SU-DHL-6 (cell line): Measurements from ENCODE around the gene SEMA6A.

Source experiments
- H2AFZ ChIP-seq: fragments of 200-600 bp; sonication (generic); 2 replicates; pipeline ENCODE4 v1.6.1; 2014; ENCODE audit warnings: low read depth, mild to moderate bottlenecking, moderate library complexity, mixed read lengths, antibody characterized with exemption, low read length; ENCODE audit not compliant: severe bottlenecking
- H3F3A ChIP-seq: fragments of 200-600 bp; shearing (Covaris generic); 2 replicates; pipeline ENCODE4 v1.6.0; 2016; ENCODE audit warnings: antibody characterized with exemption, mild to moderate bottlenecking; ENCODE audit not compliant: insufficient read depth
- H3K27ac ChIP-seq: fragments of 200-600 bp; sonication (generic); 2 replicates; pipeline ENCODE4 v1.5.1; 2016; ENCODE audit warnings: low read depth, mild to moderate bottlenecking, low read length, moderate library complexity, mixed read lengths
- H3K27me3 ChIP-seq: fragments of 200-600 bp; sonication (generic), shearing (Covaris generic); 2 replicates; pipeline ENCODE4 v1.6.0; 2014; ENCODE audit warnings: mild to moderate bottlenecking, low read length
- H3K36me3 ChIP-seq: fragments of 200-600 bp; sonication (generic); 2 replicates; pipeline ENCODE4 v1.6.1; 2014; ENCODE audit warnings: mild to moderate bottlenecking, low read length, mixed read lengths
- H3K4me2 ChIP-seq: fragments of 300-600, 200-600 bp; shearing (Covaris generic), sonication (generic); 2 replicates; pipeline ENCODE4 v1.6.0; 2014; ENCODE audit warnings: low read length, low read depth, mild to moderate bottlenecking; ENCODE audit not compliant: poor library complexity, severe bottlenecking
- H3K4me3 ChIP-seq: fragments of 200-600 bp; sonication (generic); 2 replicates; pipeline ENCODE4 v1.5.1; 2014; ENCODE audit warnings: antibody characterized with exemption, low read length, mild to moderate bottlenecking, mixed read lengths; ENCODE audit not compliant: insufficient read depth, poor library complexity, severe bottlenecking
- H3K79me2 ChIP-seq: fragments of 200-600 bp; sonication (generic); 2 replicates; pipeline ENCODE4 v1.6.1; 2014; ENCODE audit warnings: mild to moderate bottlenecking, low read length, moderate library complexity; ENCODE audit not compliant: insufficient read depth
- H3K9ac ChIP-seq: fragments of 200-600 bp; sonication (generic); 2 replicates; pipeline ENCODE4 v1.7.0; 2014; ENCODE audit warnings: mild to moderate bottlenecking, low read length
- H3K9me2 ChIP-seq: fragments of 200-600 bp; sonication (generic); replicated peaks from 2 replicates; pipeline ENCODE4 v1.6.1; 2014; ENCODE audit warnings: low read length; ENCODE audit not compliant: insufficient read depth
- H3K9me3 ChIP-seq: fragments of 200-600 bp; sonication (generic); 2 replicates; pipeline ENCODE4 v1.6.1; 2014; ENCODE audit warnings: low read length, mixed read lengths; ENCODE audit not compliant: insufficient read depth
- H4K20me1 ChIP-seq: fragments of 200-600 bp; sonication (generic); 2 replicates; pipeline ENCODE4 v1.6.1; 2014; ENCODE audit warnings: low read depth, mild to moderate bottlenecking, antibody characterized with exemption, low read length, moderate library complexity, mixed read lengths
- EZH2phosphoT487 ChIP-seq: fragments of 200-600 bp; sonication (generic), shearing (Covaris generic); conservative IDR thresholded peaks from 2 replicates; pipeline ENCODE4 v1.6.1; 2018; ENCODE audit warnings: mild to moderate bottlenecking, antibody characterized with exemption, low read length, moderate library complexity, mixed read lengths
- TF ChIP-seq, protein P1 (sequence below): fragments of 200-600 bp; sonication (generic); IDR thresholded peaks from one replicate; pipeline ENCODE4 v1.5.1; 2017; ENCODE audit warnings: antibody characterized with exemption, mild to moderate bottlenecking, low read length, moderate library complexity; ENCODE audit not compliant: insufficient read depth, poor library complexity, severe bottlenecking

SEMA6A gene

DNA sequence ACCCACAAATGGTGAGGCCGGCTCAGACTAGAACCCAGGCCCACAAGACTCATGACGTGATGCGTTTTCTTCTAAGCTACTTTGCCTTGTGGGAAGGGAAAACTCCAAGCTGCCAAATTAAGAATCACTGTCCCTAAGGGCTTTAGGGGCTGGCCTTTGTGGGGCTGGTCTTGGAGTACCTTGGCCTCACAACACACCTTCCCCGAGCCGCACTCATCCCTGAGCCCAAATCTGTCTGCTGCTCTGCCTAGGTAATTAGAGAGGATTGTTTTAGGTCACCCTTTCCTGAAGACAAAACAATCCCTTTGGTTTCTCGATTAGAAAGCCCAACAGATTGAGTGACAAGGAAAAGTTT lies 137.3 kb downstream of the SEMA6A start:
- TF ChIP-seq EZH2phosphoT487: no peak
- TF ChIP-seq, protein P1, sequence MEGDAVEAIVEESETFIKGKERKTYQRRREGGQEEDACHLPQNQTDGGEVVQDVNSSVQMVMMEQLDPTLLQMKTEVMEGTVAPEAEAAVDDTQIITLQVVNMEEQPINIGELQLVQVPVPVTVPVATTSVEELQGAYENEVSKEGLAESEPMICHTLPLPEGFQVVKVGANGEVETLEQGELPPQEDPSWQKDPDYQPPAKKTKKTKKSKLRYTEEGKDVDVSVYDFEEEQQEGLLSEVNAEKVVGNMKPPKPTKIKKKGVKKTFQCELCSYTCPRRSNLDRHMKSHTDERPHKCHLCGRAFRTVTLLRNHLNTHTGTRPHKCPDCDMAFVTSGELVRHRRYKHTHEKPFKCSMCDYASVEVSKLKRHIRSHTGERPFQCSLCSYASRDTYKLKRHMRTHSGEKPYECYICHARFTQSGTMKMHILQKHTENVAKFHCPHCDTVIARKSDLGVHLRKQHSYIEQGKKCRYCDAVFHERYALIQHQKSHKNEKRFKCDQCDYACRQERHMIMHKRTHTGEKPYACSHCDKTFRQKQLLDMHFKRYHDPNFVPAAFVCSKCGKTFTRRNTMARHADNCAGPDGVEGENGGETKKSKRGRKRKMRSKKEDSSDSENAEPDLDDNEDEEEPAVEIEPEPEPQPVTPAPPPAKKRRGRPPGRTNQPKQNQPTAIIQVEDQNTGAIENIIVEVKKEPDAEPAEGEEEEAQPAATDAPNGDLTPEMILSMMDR: no peak
- H2AFZ ChIP-seq: no peak overlapping the region
- H3F3A ChIP-seq: no peaks in the 10 kb centered on the region

DNA sequence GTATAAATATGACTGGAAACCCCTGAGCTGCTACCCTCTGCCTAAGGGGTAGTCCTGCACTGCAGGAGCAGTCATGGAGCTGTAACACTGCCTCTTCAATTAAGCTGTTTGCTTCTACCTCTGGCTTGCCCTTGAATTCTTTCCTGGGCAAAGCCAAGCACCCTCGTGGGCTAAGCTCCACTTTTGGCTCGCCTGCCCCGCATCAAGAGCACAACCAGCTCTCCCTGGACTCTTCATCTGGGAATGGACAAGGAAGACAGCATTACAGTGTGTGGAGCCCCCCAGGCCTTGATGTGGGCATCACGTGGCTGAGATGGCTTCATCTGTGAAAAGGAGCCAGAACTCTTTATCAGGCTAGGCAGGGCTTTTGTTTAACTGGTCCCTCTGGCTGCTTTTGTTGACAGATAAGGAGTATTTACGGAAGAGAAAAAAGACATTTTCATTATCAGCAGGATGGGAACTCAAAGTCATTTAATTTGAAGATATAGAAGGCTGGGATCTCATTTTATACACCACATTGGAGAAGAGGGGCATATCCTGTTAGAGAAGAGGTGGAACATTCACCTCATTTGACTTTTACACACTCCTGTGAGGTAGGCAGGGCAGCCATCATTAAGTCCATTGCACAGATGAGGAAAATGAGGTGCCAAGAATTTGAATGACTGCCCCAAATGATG lies 137.8 kb downstream of the SEMA6A start:
- Histone ChIP-seq H3F3A (no peaks in the 10 kb centered on the region), H3K9ac (no peak overlapping the region), H4K20me1 (no peaks in the 10 kb centered on the region), H2AFZ (no peak overlapping the region), H3K9me2 (no peaks in the 10 kb centered on the region), H3K9me3 (no peaks in the 10 kb centered on the region), H3K4me2 (no peak overlapping the region), H3K27me3 (no peaks in the 10 kb centered on the region), H3K79me2 (no peaks in the 10 kb centered on the region), H3K36me3 (no peaks in the 10 kb centered on the region), H3K27ac (no peak overlapping the region), H3K4me3 (no peak overlapping the region)
- TF ChIP-seq EZH2phosphoT487: no peak
- TF ChIP-seq, protein P1: no peak

More for the DNA sequence above, 137.3 kb downstream of the SEMA6A start:
- Histone ChIP-seq H3K9ac (no peak overlapping the region), H3K9me3 (no peaks in the 10 kb centered on the region), H3K79me2 (no peaks in the 10 kb centered on the region), H3K36me3 (no peaks in the 10 kb centered on the region), H3K27ac (no peak overlapping the region), H4K20me1 (no peaks in the 10 kb centered on the region), H3K4me3 (no peak overlapping the region), H3K4me2 (no peak overlapping the region), H3K27me3 (no peaks in the 10 kb centered on the region), H3K9me2 (no peaks in the 10 kb centered on the region)

DNA sequence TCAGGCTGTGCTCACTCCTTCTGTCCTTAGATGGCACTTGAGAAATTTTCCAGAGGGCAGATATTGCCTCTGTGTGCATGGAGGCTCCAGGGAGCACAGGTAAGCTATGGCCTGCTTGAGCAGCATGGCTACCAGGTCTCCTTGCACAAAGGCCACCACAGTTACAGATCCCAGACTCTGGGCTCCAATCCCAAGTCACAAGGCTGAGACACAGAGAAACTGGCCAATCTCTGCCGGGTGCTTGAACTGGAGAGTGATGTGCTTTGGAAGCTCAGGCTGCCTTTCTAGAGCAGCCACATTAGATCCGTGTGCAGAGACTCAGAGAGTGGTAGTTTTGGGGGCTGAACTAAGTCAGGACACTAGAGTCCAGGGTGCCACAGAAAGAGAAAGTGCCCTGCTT lies 145.7 kb downstream of the SEMA6A start:
- Histone ChIP-seq H3K9me2 (no peaks in the 10 kb centered on the region), H3K36me3 (no peaks in the 10 kb centered on the region), H3K79me2 (no peaks in the 10 kb centered on the region), H3F3A (no peaks in the 10 kb centered on the region), H3K27ac (no peak overlapping the region), H3K4me2 (no peak overlapping the region), H4K20me1 (no peaks in the 10 kb centered on the region), H3K4me3 (no peak overlapping the region), H2AFZ (no peak overlapping the region), H3K27me3 (no peaks in the 10 kb centered on the region), H3K9me3 (no peaks in the 10 kb centered on the region), H3K9ac (no peak overlapping the region)
- TF ChIP-seq, protein P1: no peak
- TF ChIP-seq EZH2phosphoT487: no peak
